Measurements from ENCODE around the gene RPS13. TPM values are rescaled to one million over a fixed set of nuclear protein-coding genes. Genes with fewer than 3 reads are reported as not detected.

Gene RPS13
- total RNA-seq, 1 donor from 2014 or later = 856 TPM

- Histone ChIP-seq H3K79me2 (ENCODE audit: insufficient read depth, low read length) (no peaks in the 10 kb centered on the region), H4K20me1 (ENCODE audit: insufficient read depth, low read length) (no peaks in the 10 kb centered on the region), H3K4me3 (ENCODE audit: insufficient read depth, low read depth, low read length) (no peak overlapping the region), H3K27me3 (ENCODE audit: insufficient read depth, low read length) (no peaks in the 10 kb centered on the region), H3K27ac (ENCODE audit: low read depth, low read length) (no peak overlapping the region), H3K4me1 (ENCODE audit: insufficient read depth, low read length) (no peaks in the 10 kb centered on the region), H3K36me3 (ENCODE audit: insufficient read depth, low read length) (no peaks in the 10 kb centered on the region), H3K9ac (ENCODE audit: low read length) (no peak overlapping the region), H3K9me3 (ENCODE audit: insufficient read depth, low read depth, low read length) (no peaks in the 10 kb centered on the region), H2AFZ (ENCODE audit: low read depth, low read length) (no peak overlapping the region), H3K4me2 (ENCODE audit: low read length) (no peak overlapping the region)
- no peaks in the 10 kb centered on the region for H3K27me3 Mint-ChIP-seq (ENCODE audit: low read depth, unreplicated experiment)
- H3K4me3 Mint-ChIP-seq (ENCODE audit: unreplicated experiment) = no peak overlapping the region
- no peaks in the 10 kb centered on the region for H3K4me1 Mint-ChIP-seq (ENCODE audit: low read depth, unreplicated experiment)
- no peaks in the 10 kb centered on the region for H3K36me3 Mint-ChIP-seq (ENCODE audit: low read depth, unreplicated experiment)
- TF ChIP-seq CTCF (IDR thresholded peaks at IDR 0.05; ENCODE audit: insufficient read depth, low read depth, low read length) (no peak), EZH2 (IDR thresholded peaks at IDR 0.05; ENCODE audit: insufficient read depth, low read length) (no peak)
- peaks cover under 1% of the 10 kb centered on the region for H3K9me3 Mint-ChIP-seq (ENCODE audit: unreplicated experiment)
- H3K27ac Mint-ChIP-seq (ENCODE audit: unreplicated experiment) = no peak overlapping the region
- DNase-seq (ENCODE audit: low read depth) (no peak), FAIRE-seq (no peak)
Measured at GRCh38 chr11:17026487-17027082, 50.9 kb downstream of the RPS13 start.

GRCh38 chr11:17024924-17025323 is 52.5 kb downstream of the RPS13 start:
- H3K9ac ChIP-seq (ENCODE audit: low read length) = no peak overlapping the region
- no peak overlapping the region for H3K4me3 Mint-ChIP-seq (ENCODE audit: unreplicated experiment)
- no peak overlapping the region for H3K27ac ChIP-seq (ENCODE audit: low read depth, low read length)
- no peaks in the 10 kb centered on the region for H3K36me3 ChIP-seq (ENCODE audit: insufficient read depth, low read length)
- no peaks in the 10 kb centered on the region for H3K36me3 Mint-ChIP-seq (ENCODE audit: low read depth, unreplicated experiment)
- no peak overlapping the region for H3K27ac Mint-ChIP-seq (ENCODE audit: unreplicated experiment)
- H3K27me3 Mint-ChIP-seq (ENCODE audit: low read depth, unreplicated experiment) = no peaks in the 10 kb centered on the region
- peaks cover 6% of the 10 kb centered on the region for H3K4me1 Mint-ChIP-seq (ENCODE audit: low read depth, unreplicated experiment)
- no peak overlapping the region for H3K4me2 ChIP-seq (ENCODE audit: low read length)
- H3K79me2 ChIP-seq (ENCODE audit: insufficient read depth, low read length) = no peaks in the 10 kb centered on the region
- no peak overlapping the region for H2AFZ ChIP-seq (ENCODE audit: low read depth, low read length)
- H4K20me1 ChIP-seq (ENCODE audit: insufficient read depth, low read length) = no peaks in the 10 kb centered on the region
- no peak overlapping the region for H3K4me3 ChIP-seq (ENCODE audit: insufficient read depth, low read depth, low read length)
- no peaks in the 10 kb centered on the region for H3K27me3 ChIP-seq (ENCODE audit: insufficient read depth, low read length)
- no peak for FAIRE-seq
- TF ChIP-seq EZH2 (IDR thresholded peaks at IDR 0.05; ENCODE audit: insufficient read depth, low read length) (no peak), CTCF (IDR thresholded peaks at IDR 0.05; ENCODE audit: insufficient read depth, low read depth, low read length) (no peak)
- DNase-seq (ENCODE audit: low read depth) = no peak
- no peaks in the 10 kb centered on the region for H3K9me3 Mint-ChIP-seq (ENCODE audit: unreplicated experiment)
- H3K4me1 ChIP-seq (ENCODE audit: insufficient read depth, low read length) = peaks cover 7% of the 10 kb centered on the region
- no peaks in the 10 kb centered on the region for H3K9me3 ChIP-seq (ENCODE audit: insufficient read depth, low read depth, low read length)

Other genes starting within 250 kb of the RPS13 start
- 3.2 and 5.7 TPM in 2 replicates for gene PLEKHA7, start 63.3 kb downstream of the RPS13 start, total RNA-seq
- 73.4 and 84.9 TPM in 2 replicates for gene PIK3C2A, start 130.3 kb upstream of the RPS13 start, total RNA-seq
- gene NUCB2, start 199.1 kb upstream of the RPS13 start, total RNA-seq = 71.2 and 72.4 TPM in 2 replicates

All from astrocyte (in vitro differentiated cells and primary cell).